Activated T-cell treated with anti-CD3 and anti-CD28 coated beads, Interleukin-2, amount 50 U/mL, for 72 hours (primary cell): ENCODE measurements around the gene NFASC. TPM values are rescaled to one million over a fixed set of nuclear protein-coding genes. Genes with fewer than 3 reads are reported as not detected.

Experiments
- ATAC-seq, 2 donors: fragments of 150-1000 bp; cut with Tn5 transposase; replicated peaks in 1 of 2; 2 replicates each; pipeline ENCODE4 v1.10.0; 2021; ENCODE audit warnings: moderate library complexity in 2 of 2, mild to moderate bottlenecking in 1 of 2
- DNase-seq, 2 donors: peaks; one replicate each; pipeline ENCODE4 v3.0.0; 2021 to 2022; ENCODE audit warnings: mixed read lengths in 1 of 2
- H3K27ac Mint-ChIP-seq: one replicate; pipeline ENCODE4 v1.8.0; 2022; ENCODE audit warnings: mild to moderate bottlenecking, moderate library complexity, mixed read lengths
- H3K27me3 Mint-ChIP-seq: one replicate; pipeline ENCODE4 v1.8.0; 2022; ENCODE audit warnings: low read depth, mixed read lengths
- H3K36me3 Mint-ChIP-seq, 2 donors: one replicate each; pipeline ENCODE4 v1.8.0; 2022; ENCODE audit warnings: mixed read lengths in 2 of 2, mild to moderate bottlenecking in 1 of 2; ENCODE audit not compliant: insufficient read depth in 2 of 2
- H3K4me1 Mint-ChIP-seq: one replicate; pipeline ENCODE4 v1.8.0; 2022; ENCODE audit warnings: low read depth, mixed read lengths
- H3K4me3 Mint-ChIP-seq, 2 donors: one replicate each; pipeline ENCODE4 v1.8.0; 2022; ENCODE audit warnings: mild to moderate bottlenecking in 2 of 2, mixed read lengths in 2 of 2, moderate library complexity in 2 of 2
- H3K9me3 Mint-ChIP-seq, 2 donors: one replicate each; pipeline ENCODE4 v1.8.0; 2022; ENCODE audit warnings: mixed read lengths in 2 of 2
- total RNA-seq, 2 donors: library from RNA; stranded (reverse); gene quantifications; one replicate each; pipeline ENCODE4 v1.2.3, GENCODE V29; 2022

Gene NFASC
- total RNA-seq, 2 donors from 2014 or later, result 0.23 to 0.38 TPM

GRCh38 chr1:204841316-204841715 is 29.3 kb upstream of the NFASC start:
- H3K27me3 Mint-ChIP-seq, result peaks cover 18% of the 10 kb centered on the region
- H3K4me1 Mint-ChIP-seq, result peaks cover 6% of the 10 kb centered on the region
- no peak for DNase-seq
- ATAC-seq, result no peak
- no peak overlapping the region for H3K4me3 Mint-ChIP-seq
- no peak overlapping the region for H3K27ac Mint-ChIP-seq
- peaks cover 0 to 3% of the 10 kb centered on the region in 2 donors for H3K9me3 Mint-ChIP-seq
- no peaks in the 10 kb centered on the region for H3K36me3 Mint-ChIP-seq

GRCh38 chr1:204841798-204842197 is 28.9 kb upstream of the NFASC start:
- peaks cover 13% of the 10 kb centered on the region for H3K27me3 Mint-ChIP-seq
- H3K36me3 Mint-ChIP-seq, result no peaks in the 10 kb centered on the region
- ATAC-seq, result no peak
- no peak for DNase-seq
- no peak overlapping the region for H3K4me3 Mint-ChIP-seq
- peaks cover 0 to 3% of the 10 kb centered on the region in 2 donors for H3K9me3 Mint-ChIP-seq
- no peak overlapping the region for H3K27ac Mint-ChIP-seq
- H3K4me1 Mint-ChIP-seq, result peaks cover 6% of the 10 kb centered on the region

- DNase-seq, result no peak
- H3K4me3 Mint-ChIP-seq, result no peak overlapping the region
- no peak for ATAC-seq
- peaks cover 8% of the 10 kb centered on the region for H3K27me3 Mint-ChIP-seq
- no peaks in the 10 kb centered on the region for H3K4me1 Mint-ChIP-seq
- no peak overlapping the region for H3K27ac Mint-ChIP-seq
- no peaks in the 10 kb centered on the region for H3K9me3 Mint-ChIP-seq
- H3K36me3 Mint-ChIP-seq, result no peaks in the 10 kb centered on the region
Observed at GRCh38 chr1:204842369-204842768, 28.3 kb upstream of the NFASC start.

GRCh38 chr1:204842892-204843291 is 27.8 kb upstream of the NFASC start:
- Mint-ChIP-seq H3K27me3 (peaks cover 11% of the 10 kb centered on the region), H3K4me3 (no peak overlapping the region), H3K36me3 (no peaks in the 10 kb centered on the region), H3K27ac (no peak overlapping the region), H3K4me1 (no peaks in the 10 kb centered on the region), H3K9me3 (no peaks in the 10 kb centered on the region)
- no peak for ATAC-seq
- DNase-seq, result no peak

- Mint-ChIP-seq H3K4me3 (no peak overlapping the region), H3K27ac (no peak overlapping the region), H3K36me3 (no peaks in the 10 kb centered on the region), H3K4me1 (no peaks in the 10 kb centered on the region), H3K9me3 (no peaks in the 10 kb centered on the region), H3K27me3 (peaks cover 16% of the 10 kb centered on the region)
- no peak for ATAC-seq
- DNase-seq, result no peak
Observed at GRCh38 chr1:204846546-204846945, 24.1 kb upstream of the NFASC start.

GRCh38 chr1:204848579-204848978 is 22.1 kb upstream of the NFASC start:
- Mint-ChIP-seq H3K27ac (no peak overlapping the region), H3K36me3 (no peaks in the 10 kb centered on the region), H3K27me3 (peaks cover 28% of the 10 kb centered on the region), H3K4me3 (no peak overlapping the region), H3K9me3 (no peaks in the 10 kb centered on the region), H3K4me1 (no peaks in the 10 kb centered on the region)
- ATAC-seq (no peak), DNase-seq (no peak)

- Mint-ChIP-seq H3K27ac (no peak overlapping the region), H3K9me3 (no peaks in the 10 kb centered on the region), H3K27me3 (peaks cover 41% of the 10 kb centered on the region), H3K4me1 (no peaks in the 10 kb centered on the region), H3K4me3 (no peak overlapping the region), H3K36me3 (no peaks in the 10 kb centered on the region)
- ATAC-seq, result no peak
- no peak for DNase-seq
Observed at GRCh38 chr1:204852854-204853253, 17.8 kb upstream of the NFASC start.

- DNase-seq (no peak), ATAC-seq (no peak)
- Mint-ChIP-seq H3K4me3 (no peak overlapping the region), H3K4me1 (no peaks in the 10 kb centered on the region), H3K27ac (no peak overlapping the region), H3K27me3 (peaks cover 38% of the 10 kb centered on the region), H3K36me3 (no peaks in the 10 kb centered on the region), H3K9me3 (no peaks in the 10 kb centered on the region)
Observed at GRCh38 chr1:204853436-204853835, 17.2 kb upstream of the NFASC start.

GRCh38 chr1:204854286-204854685 is 16.4 kb upstream of the NFASC start:
- Mint-ChIP-seq H3K9me3 (no peaks in the 10 kb centered on the region), H3K4me3 (no peak overlapping the region), H3K36me3 (no peaks in the 10 kb centered on the region), H3K27me3 (peaks cover 38% of the 10 kb centered on the region), H3K4me1 (no peaks in the 10 kb centered on the region), H3K27ac (no peak overlapping the region)
- DNase-seq (no peak), ATAC-seq (no peak)

GRCh38 chr1:204858363-204858821 is 12.3 kb upstream of the NFASC start:
- Mint-ChIP-seq H3K27me3 (peaks cover 25% of the 10 kb centered on the region), H3K36me3 (no peaks in the 10 kb centered on the region)
- ATAC-seq, result no peak

GRCh38 chr1:204859861-204860267 is 10.8 kb upstream of the NFASC start:
- DNase-seq (no peak), ATAC-seq (no peak)
- H3K27ac Mint-ChIP-seq, result no peak overlapping the region
- no peaks in the 10 kb centered on the region for H3K9me3 Mint-ChIP-seq
- no peaks in the 10 kb centered on the region for H3K4me1 Mint-ChIP-seq
- H3K36me3 Mint-ChIP-seq, result no peaks in the 10 kb centered on the region
- H3K4me3 Mint-ChIP-seq, result no peak overlapping the region
- peaks cover 21% of the 10 kb centered on the region for H3K27me3 Mint-ChIP-seq

More at GRCh38 chr1:204858363-204858821, 12.3 kb upstream of the NFASC start:
- Mint-ChIP-seq H3K4me1 (no peaks in the 10 kb centered on the region), H3K9me3 (no peaks in the 10 kb centered on the region), H3K27ac (no peak overlapping the region), H3K4me3 (no peak overlapping the region)
- no peak for DNase-seq

GRCh38 chr1:204863024-204863423 is 7.6 kb upstream of the NFASC start:
- ATAC-seq (no peak), DNase-seq (no peak)
- H3K36me3 Mint-ChIP-seq, result no peaks in the 10 kb centered on the region
- H3K27me3 Mint-ChIP-seq, result peaks cover 6% of the 10 kb centered on the region
- H3K4me3 Mint-ChIP-seq, result no peak overlapping the region
- no peaks in the 10 kb centered on the region for H3K4me1 Mint-ChIP-seq
- no peaks in the 10 kb centered on the region for H3K9me3 Mint-ChIP-seq
- H3K27ac Mint-ChIP-seq, result no peak overlapping the region

- ATAC-seq (no peak), DNase-seq (no peak)
- Mint-ChIP-seq H3K9me3 (no peaks in the 10 kb centered on the region), H3K27me3 (peaks cover 6% of the 10 kb centered on the region), H3K4me3 (no peak overlapping the region), H3K27ac (no peak overlapping the region), H3K36me3 (no peaks in the 10 kb centered on the region), H3K4me1 (no peaks in the 10 kb centered on the region)
Observed at GRCh38 chr1:204863730-204864129, 6.9 kb upstream of the NFASC start.

- no peak overlapping the region for H3K27ac Mint-ChIP-seq
Observed at GRCh38 chr1:204866051-204866596, 4.5 kb upstream of the NFASC start.

More at GRCh38 chr1:204866051-204866596, 4.5 kb upstream of the NFASC start:
- Mint-ChIP-seq H3K4me1 (no peaks in the 10 kb centered on the region), H3K9me3 (no peaks in the 10 kb centered on the region), H3K27me3 (no peaks in the 10 kb centered on the region), H3K4me3 (no peak overlapping the region), H3K36me3 (no peaks in the 10 kb centered on the region)
- ATAC-seq (no peak), DNase-seq (no peak)
